PC-3 (cell line): Measurements from ENCODE around the gene CHKB.

Source experiments
- CTCF ChIP-seq: fragments of 300-600 bp; sonication (generic); conservative IDR thresholded peaks from 2 replicates; pipeline ENCODE4 v1.5.1; 2017; ENCODE audit warnings: antibody characterized with exemption, low read depth, mild to moderate bottlenecking, low read length
- EZH2phosphoT487 ChIP-seq: fragments of 300-600 bp; sonication (generic); IDR thresholded peaks from 2 replicates; pipeline ENCODE4 v1.6.1; 2018; ENCODE audit warnings: mild to moderate bottlenecking, antibody characterized with exemption, low read length, borderline replicate concordance

- TF ChIP-seq CTCF (peak; percentile 25; the same call in 1 of the 2 replicates), EZH2phosphoT487 (no peak)
These were observed 43.1 kb upstream of the CHKB start for GRCh38 chr22:50625568-50626313.
